ENCODE data around the gene AFAP1L2. TPM values are rescaled to one million over a fixed set of nuclear protein-coding genes. Genes with fewer than 3 reads are reported as not detected.

Gene AFAP1L2
- total and polyA plus RNA-seq, 2 experiments from 2014 or later, result 0.75 to 3.8 TPM

DNA sequence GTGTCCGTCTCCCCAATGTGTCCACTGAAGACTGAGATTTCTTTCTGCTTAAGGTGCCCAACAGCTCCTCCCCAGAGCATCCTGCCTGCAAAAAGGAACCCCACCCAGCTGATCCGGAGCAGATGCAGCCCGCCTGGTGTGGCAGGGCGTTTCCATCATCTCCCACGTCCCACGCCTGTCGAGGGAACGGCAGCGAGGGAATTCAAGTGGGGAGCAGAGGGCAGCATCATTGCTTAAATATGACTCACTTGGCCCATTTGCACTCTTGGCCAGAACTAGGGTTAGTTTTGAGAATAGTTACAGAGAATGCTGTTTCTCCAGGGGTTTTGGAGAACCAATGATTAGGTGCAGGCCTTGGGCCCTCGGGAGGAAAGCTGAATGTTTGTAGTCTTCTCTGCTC, 144.5 kb downstream of the AFAP1L2 start:
- peak in 1 of 2 donors; percentile 73 for DNase-seq (ENCODE audit: low read depth in 1 of 2, low spot score in 1 of 2)
- Histone ChIP-seq H3K36me3 (no peaks in the 10 kb centered on the region), H3K9me3 (ENCODE audit: low read depth) (no peaks in the 10 kb centered on the region), H3K27ac (no peak overlapping the region), H3K4me3 (no peak overlapping the region), H3K27me3 (no peaks in the 10 kb centered on the region), H3K4me1 (ENCODE audit: low read depth) (no peaks in the 10 kb centered on the region)
- TF ChIP-seq, protein P1, sequence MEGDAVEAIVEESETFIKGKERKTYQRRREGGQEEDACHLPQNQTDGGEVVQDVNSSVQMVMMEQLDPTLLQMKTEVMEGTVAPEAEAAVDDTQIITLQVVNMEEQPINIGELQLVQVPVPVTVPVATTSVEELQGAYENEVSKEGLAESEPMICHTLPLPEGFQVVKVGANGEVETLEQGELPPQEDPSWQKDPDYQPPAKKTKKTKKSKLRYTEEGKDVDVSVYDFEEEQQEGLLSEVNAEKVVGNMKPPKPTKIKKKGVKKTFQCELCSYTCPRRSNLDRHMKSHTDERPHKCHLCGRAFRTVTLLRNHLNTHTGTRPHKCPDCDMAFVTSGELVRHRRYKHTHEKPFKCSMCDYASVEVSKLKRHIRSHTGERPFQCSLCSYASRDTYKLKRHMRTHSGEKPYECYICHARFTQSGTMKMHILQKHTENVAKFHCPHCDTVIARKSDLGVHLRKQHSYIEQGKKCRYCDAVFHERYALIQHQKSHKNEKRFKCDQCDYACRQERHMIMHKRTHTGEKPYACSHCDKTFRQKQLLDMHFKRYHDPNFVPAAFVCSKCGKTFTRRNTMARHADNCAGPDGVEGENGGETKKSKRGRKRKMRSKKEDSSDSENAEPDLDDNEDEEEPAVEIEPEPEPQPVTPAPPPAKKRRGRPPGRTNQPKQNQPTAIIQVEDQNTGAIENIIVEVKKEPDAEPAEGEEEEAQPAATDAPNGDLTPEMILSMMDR (IDR thresholded peaks at IDR 0.05; ENCODE audit: low read depth, low read length), result no peak

DNA sequence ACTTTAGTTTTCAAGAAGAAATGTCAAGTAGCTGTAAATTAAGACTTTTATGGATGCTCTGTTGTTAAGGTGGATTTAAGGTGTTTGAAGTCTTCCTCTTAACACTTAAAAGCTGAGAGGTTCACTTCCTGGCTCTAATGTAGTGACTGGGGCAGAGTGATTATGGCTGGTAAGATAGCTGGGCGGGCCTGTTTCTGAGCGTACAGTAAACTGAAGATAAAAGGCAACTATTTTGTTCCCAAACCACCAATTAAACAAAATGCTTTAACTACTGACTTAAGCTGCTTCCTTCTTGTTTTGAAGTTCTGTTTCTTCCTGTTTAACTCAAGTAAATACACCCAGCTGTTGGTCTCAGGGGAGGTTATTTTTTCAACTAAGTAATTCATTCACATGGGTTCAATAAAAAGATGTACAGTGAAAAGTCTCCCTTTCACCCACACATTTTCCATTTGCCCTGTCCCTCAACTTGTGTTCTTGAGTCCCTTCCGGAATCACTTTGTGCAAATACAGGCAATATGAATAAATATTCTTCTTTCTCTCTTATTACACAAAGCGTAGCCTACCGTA, 145.9 kb downstream of the AFAP1L2 start:
- Histone ChIP-seq H3K9me3 (ENCODE audit: low read depth) (no peaks in the 10 kb centered on the region), H3K27me3 (no peaks in the 10 kb centered on the region), H3K27ac (no peak overlapping the region), H3K4me1 (ENCODE audit: low read depth) (no peaks in the 10 kb centered on the region), H3K4me3 (no peak overlapping the region), H3K36me3 (no peaks in the 10 kb centered on the region)
- no peak for DNase-seq (ENCODE audit: low read depth in 1 of 2, low spot score in 1 of 2)
- TF ChIP-seq, protein P1 (IDR thresholded peaks at IDR 0.05; ENCODE audit: low read depth, low read length), result no peak

DNA sequence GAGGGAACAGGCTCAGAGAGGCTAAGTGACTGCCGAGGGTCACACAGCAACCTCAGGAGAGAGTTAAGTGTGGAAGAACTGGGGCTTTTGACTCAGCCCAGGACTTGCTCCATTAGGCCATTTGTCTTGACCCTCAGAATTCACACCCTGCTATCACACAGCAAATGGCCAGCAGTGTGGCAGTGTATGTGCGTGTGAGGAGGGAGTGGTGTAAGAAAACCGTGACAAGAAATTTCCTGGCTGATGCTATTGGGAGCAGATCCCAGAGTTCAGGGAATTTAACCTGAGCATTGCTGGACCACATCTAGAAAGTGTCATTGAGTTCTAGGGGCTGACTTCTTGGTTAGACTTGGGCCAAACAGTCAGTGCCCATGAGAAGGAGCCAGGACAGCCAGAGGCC, 146.8 kb downstream of the AFAP1L2 start:
- no peak overlapping the region for H3K4me3 ChIP-seq
- H3K27ac ChIP-seq, result no peak overlapping the region
- H3K36me3 ChIP-seq, result no peaks in the 10 kb centered on the region
- TF ChIP-seq, protein P1 (IDR thresholded peaks at IDR 0.05; ENCODE audit: low read depth, low read length), result no peak
- H3K4me1 ChIP-seq (ENCODE audit: low read depth), result no peaks in the 10 kb centered on the region
- no peaks in the 10 kb centered on the region for H3K27me3 ChIP-seq
- no peak for DNase-seq (ENCODE audit: low read depth in 1 of 2, low spot score in 1 of 2)
- no peaks in the 10 kb centered on the region for H3K9me3 ChIP-seq (ENCODE audit: low read depth)

DNA sequence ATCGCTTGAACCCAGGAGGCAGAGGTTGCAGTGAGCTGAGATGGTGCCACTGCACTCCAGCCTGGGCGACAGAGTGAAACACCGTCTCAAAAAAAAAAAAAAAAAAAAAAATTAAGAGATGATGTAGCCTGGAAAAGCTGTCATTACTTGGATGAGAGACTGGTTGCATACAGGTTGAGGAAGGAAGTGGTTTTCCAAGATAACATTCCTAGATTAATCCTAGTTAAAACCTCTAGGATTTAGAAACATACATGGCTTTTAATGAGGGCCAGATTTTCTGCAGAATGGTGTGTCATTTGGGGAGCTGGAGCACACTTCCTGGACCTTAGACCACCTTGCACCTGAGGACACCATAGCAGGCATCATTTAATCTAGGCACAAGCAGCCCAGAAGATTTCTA, 147.5 kb downstream of the AFAP1L2 start:
- DNase-seq (ENCODE audit: low read depth in 1 of 2, low spot score in 1 of 2), result peak in 1 of 2 donors; percentile 44
- TF ChIP-seq, protein P1 (IDR thresholded peaks at IDR 0.05; ENCODE audit: low read depth, low read length), result no peak
- Histone ChIP-seq H3K36me3 (no peaks in the 10 kb centered on the region), H3K4me1 (ENCODE audit: low read depth) (no peaks in the 10 kb centered on the region), H3K27ac (no peak overlapping the region), H3K9me3 (ENCODE audit: low read depth) (no peaks in the 10 kb centered on the region), H3K27me3 (no peaks in the 10 kb centered on the region), H3K4me3 (no peak overlapping the region)

DNA sequence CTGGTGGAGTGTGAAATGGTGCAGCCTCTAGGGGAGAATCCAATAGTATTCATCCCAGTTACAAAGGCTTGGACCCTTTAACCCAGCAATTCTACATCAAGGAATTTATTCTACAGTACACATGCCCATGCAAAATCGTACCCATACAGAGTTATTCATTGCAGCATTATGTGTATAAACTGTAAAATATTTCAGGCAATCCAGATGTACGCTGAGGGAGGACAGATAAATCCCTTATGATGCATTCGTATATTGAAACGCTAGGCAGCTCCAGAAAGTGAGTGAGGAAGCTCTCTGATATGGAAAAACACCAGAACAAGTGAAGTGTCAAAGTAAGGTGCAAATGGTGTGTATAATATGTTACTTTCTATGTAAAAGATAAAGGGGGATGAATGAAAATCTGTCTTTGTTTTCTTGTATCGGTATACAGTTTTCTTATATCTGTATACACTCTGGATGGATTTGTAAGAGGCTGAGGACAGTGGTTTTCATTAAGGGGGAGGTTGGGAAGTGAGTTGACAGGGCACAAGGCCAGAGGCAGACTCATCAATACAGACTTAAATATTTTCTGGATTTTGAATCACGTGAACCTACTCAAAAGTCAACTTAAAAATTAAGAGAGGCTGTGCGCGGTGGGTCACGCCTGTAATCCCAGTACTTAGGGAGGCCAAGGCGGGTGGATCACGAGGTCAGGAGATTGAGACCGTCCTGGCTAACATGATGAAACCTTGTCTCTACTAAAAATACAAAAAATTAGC, 148.1 kb downstream of the AFAP1L2 start:
- DNase-seq (ENCODE audit: low read depth in 1 of 2, low spot score in 1 of 2), result no peak
- Histone ChIP-seq H3K27ac (no peak overlapping the region), H3K27me3 (no peaks in the 10 kb centered on the region), H3K36me3 (no peaks in the 10 kb centered on the region), H3K9me3 (ENCODE audit: low read depth) (no peaks in the 10 kb centered on the region), H3K4me1 (ENCODE audit: low read depth) (no peaks in the 10 kb centered on the region), H3K4me3 (no peak overlapping the region)
- TF ChIP-seq, protein P1 (IDR thresholded peaks at IDR 0.05; ENCODE audit: low read depth, low read length), result no peak

Measured in cardiac muscle cell (in vitro differentiated cells and primary cell).